ENCODE data around the gene BNC2. TPM values are rescaled to one million over a fixed set of nuclear protein-coding genes. Genes with fewer than 3 reads are reported as not detected.

The BNC2 gene
- total RNA-seq, 1 donor from 2014 or later, result 5.4 TPM

GRCh38 chr9:16501141-16501540 is 369.3 kb downstream of the BNC2 start:
- no peaks in the 10 kb centered on the region for H3K27me3 Mint-ChIP-seq (ENCODE audit: low read depth)
- H3K4me1 Mint-ChIP-seq, result peaks cover 5% of the 10 kb centered on the region
- TF ChIP-seq CTCF (conservative IDR thresholded peaks at IDR 0.05), result no peak
- no peak overlapping the region for H3K4me3 Mint-ChIP-seq
- no peaks in the 10 kb centered on the region for H3K9me3 Mint-ChIP-seq
- H3K36me3 Mint-ChIP-seq (ENCODE audit: low read depth), result no peaks in the 10 kb centered on the region
- DNase-seq (ENCODE audit: low read depth, low spot score), result no peak
- no peak overlapping the region for H3K27ac Mint-ChIP-seq (ENCODE audit: unreplicated experiment)

DNA sequence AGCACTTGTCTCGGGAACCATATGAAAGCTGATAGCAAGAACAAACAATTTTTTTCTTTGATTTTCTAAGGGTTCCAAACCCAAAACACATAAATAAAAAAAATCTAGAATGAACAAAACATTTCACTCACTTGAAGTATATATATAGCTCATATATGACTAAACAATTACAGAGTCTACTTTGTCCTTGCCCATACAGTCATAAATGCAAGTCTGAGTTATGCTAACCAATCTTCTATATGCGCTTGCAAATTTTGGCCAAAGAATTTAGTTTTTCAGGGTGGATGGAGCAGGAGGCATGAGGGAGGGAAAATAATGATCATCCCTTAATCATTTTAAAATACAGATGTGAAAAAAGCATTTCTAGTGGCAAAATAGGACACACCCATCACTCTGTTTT is 370.1 kb downstream of the BNC2 start:
- H3K9me3 Mint-ChIP-seq, result no peaks in the 10 kb centered on the region
- TF ChIP-seq CTCF (conservative IDR thresholded peaks at IDR 0.05), result no peak
- no peak for DNase-seq (ENCODE audit: low read depth, low spot score)
- no peaks in the 10 kb centered on the region for H3K27me3 Mint-ChIP-seq (ENCODE audit: low read depth)
- no peak overlapping the region for H3K27ac Mint-ChIP-seq (ENCODE audit: unreplicated experiment)
- no peak overlapping the region for H3K4me3 Mint-ChIP-seq
- no peaks in the 10 kb centered on the region for H3K36me3 Mint-ChIP-seq (ENCODE audit: low read depth)
- H3K4me1 Mint-ChIP-seq, result peaks cover 1% of the 10 kb centered on the region

GRCh38 chr9:16499892-16500291 is 370.6 kb downstream of the BNC2 start:
- H3K27me3 Mint-ChIP-seq (ENCODE audit: low read depth), result no peaks in the 10 kb centered on the region
- no peak overlapping the region for H3K27ac Mint-ChIP-seq (ENCODE audit: unreplicated experiment)
- H3K36me3 Mint-ChIP-seq (ENCODE audit: low read depth), result no peaks in the 10 kb centered on the region

DNA sequence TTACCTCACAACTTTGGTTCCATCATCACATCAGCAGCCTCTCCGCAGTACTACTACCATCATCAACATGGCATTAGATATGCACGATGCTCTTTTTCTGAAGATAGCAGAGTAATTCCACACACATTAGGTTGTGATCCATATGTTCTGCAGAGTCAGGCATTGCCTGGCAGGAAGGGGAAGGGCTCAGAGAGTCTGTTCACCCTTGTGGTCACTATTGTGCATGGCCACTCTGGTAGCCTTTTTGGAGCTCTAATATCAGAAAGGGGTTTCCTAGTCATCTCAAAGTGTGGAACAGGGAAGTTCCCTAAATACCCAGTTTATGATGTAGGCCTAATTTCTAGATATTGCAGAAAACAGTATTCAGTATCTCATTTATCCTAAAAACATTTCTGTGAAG is 373.6 kb downstream of the BNC2 start:
- DNase-seq (ENCODE audit: low read depth, low spot score), result no peak
- H3K4me3 Mint-ChIP-seq, result no peak overlapping the region
- H3K27ac Mint-ChIP-seq (ENCODE audit: unreplicated experiment), result no peak overlapping the region
- H3K36me3 Mint-ChIP-seq (ENCODE audit: low read depth), result no peaks in the 10 kb centered on the region
- H3K27me3 Mint-ChIP-seq (ENCODE audit: low read depth), result no peaks in the 10 kb centered on the region
- TF ChIP-seq CTCF (conservative IDR thresholded peaks at IDR 0.05), result no peak
- no peaks in the 10 kb centered on the region for H3K4me1 Mint-ChIP-seq
- peaks cover 2% of the 10 kb centered on the region for H3K9me3 Mint-ChIP-seq

More at GRCh38 chr9:16499892-16500291, 370.6 kb downstream of the BNC2 start:
- Mint-ChIP-seq H3K4me3 (no peak overlapping the region), H3K9me3 (peaks cover 2% of the 10 kb centered on the region), H3K4me1 (no peaks in the 10 kb centered on the region)
- no peak for TF ChIP-seq CTCF (conservative IDR thresholded peaks at IDR 0.05)
- DNase-seq (ENCODE audit: low read depth, low spot score), result no peak

- Mint-ChIP-seq H3K9me3 (no peaks in the 10 kb centered on the region), H3K27me3 (ENCODE audit: low read depth) (no peaks in the 10 kb centered on the region), H3K4me1 (peaks cover 10% of the 10 kb centered on the region), H3K27ac (ENCODE audit: unreplicated experiment) (no peak overlapping the region), H3K36me3 (ENCODE audit: low read depth) (no peaks in the 10 kb centered on the region), H3K4me3 (no peak overlapping the region)
- TF ChIP-seq CTCF (conservative IDR thresholded peaks at IDR 0.05), result no peak
- no peak for DNase-seq (ENCODE audit: low read depth, low spot score)
Observed at GRCh38 chr9:16487915-16488314, 382.6 kb downstream of the BNC2 start.
